Natural killer cell (primary cell): ENCODE data around the gene GABRE. TPM values are rescaled to one million over a fixed set of nuclear protein-coding genes. Genes with fewer than 3 reads are reported as not detected.

Experiments
- ATAC-seq, 3 donors: fragments of 150-1000 bp in 2 of 3; fragments of 200-7000 bp in 1 of 3; cut with Tn5 transposase; 1 replicate in 1 of 3; 2 replicates in 2 of 3; pipeline ENCODE4 v1.10.0; 2021; ENCODE audit warnings: mild to moderate bottlenecking in 2 of 3, moderate library complexity in 2 of 3
- DNase-seq, 2 donors: peaks; one replicate each; pipeline versions ENCODE4 v3.0.0 to v3.0.0-alpha.2; 2013 to 2021; ENCODE audit warnings: mixed read lengths in 1 of 2
- H3K27ac ChIP-seq: one replicate; pipeline ENCODE4 v1.5.1; 2013; ENCODE audit warnings: mild to moderate bottlenecking, low read length
- H3K27me3 ChIP-seq: one replicate; pipeline ENCODE4 v1.6.1; 2013; ENCODE audit warnings: low read length; ENCODE audit not compliant: control insufficient read depth, insufficient read depth
- H3K36me3 ChIP-seq: one replicate; pipeline ENCODE4 v1.6.1; 2013; ENCODE audit warnings: low read length; ENCODE audit not compliant: control insufficient read depth, insufficient read depth
- H3K4me1 ChIP-seq: one replicate; pipeline ENCODE4 v1.6.1; 2013; ENCODE audit warnings: low read length; ENCODE audit not compliant: control insufficient read depth, insufficient read depth
- H3K4me3 ChIP-seq: one replicate; pipeline ENCODE4 v1.5.1; 2013; ENCODE audit warnings: low read length
- H3K9me3 ChIP-seq: one replicate; pipeline ENCODE4 v1.6.1; 2013; ENCODE audit warnings: low read length; ENCODE audit not compliant: control insufficient read depth, insufficient read depth
- H3K27ac Mint-ChIP-seq, 2 donors: one replicate each; pipeline ENCODE4 v1.8.0; 2022; ENCODE audit warnings: mild to moderate bottlenecking in 2 of 2, mixed read lengths in 2 of 2, moderate library complexity in 1 of 2
- H3K27me3 Mint-ChIP-seq, 2 donors: one replicate each; pipeline ENCODE4 v1.8.0; 2022; ENCODE audit warnings: low read depth in 2 of 2, mixed read lengths in 2 of 2
- H3K36me3 Mint-ChIP-seq: one replicate; pipeline ENCODE4 v1.8.0; 2022; ENCODE audit warnings: mixed read lengths
- H3K4me1 Mint-ChIP-seq, 2 donors: one replicate each; pipeline ENCODE4 v1.8.0; 2022; ENCODE audit warnings: mixed read lengths in 2 of 2
- H3K4me3 Mint-ChIP-seq: one replicate; pipeline ENCODE4 v1.8.0; 2022; ENCODE audit warnings: mild to moderate bottlenecking, moderate library complexity, mixed read lengths
- H3K9me3 Mint-ChIP-seq, 2 donors: one replicate each; pipeline ENCODE4 v1.8.0; 2022; ENCODE audit warnings: mixed read lengths in 2 of 2
- WGBS: methylation state at CpG from one replicate; pipeline ENCODE4 v1.1.7; 2013; ENCODE audit warnings: missing lambda C conversion rate; ENCODE audit not compliant: insufficient coverage; 5-methylcytosine and 5-hydroxymethylcytosine counted together
- intact Hi-C: fragments of 100-400 bp; cut with micrococcal nuclease; formaldehyde crosslinking; loops from one replicate; pipeline ENCODE4 v1.14.2; 2022
- total RNA-seq, 4 donors: library from RNA; stranded (reverse); fragments of 120-200 nt in 1 of 4; gene quantifications; one replicate each; pipeline versions ENCODE4 v1.2.3 to v1.2.4, GENCODE V29; 2013 to 2022
- TF ChIP-seq, protein P1 (sequence below): fragments of 200-600 bp; IDR thresholded peaks from one replicate; pipeline ENCODE4 v1.8.0; 2022; ENCODE audit warnings: antibody characterized with exemption

Gene GABRE
- total RNA-seq, 3 donors from 2014 or later (not counting 1 experiment from before 2014, with no cell fraction given): not detected

DNA sequence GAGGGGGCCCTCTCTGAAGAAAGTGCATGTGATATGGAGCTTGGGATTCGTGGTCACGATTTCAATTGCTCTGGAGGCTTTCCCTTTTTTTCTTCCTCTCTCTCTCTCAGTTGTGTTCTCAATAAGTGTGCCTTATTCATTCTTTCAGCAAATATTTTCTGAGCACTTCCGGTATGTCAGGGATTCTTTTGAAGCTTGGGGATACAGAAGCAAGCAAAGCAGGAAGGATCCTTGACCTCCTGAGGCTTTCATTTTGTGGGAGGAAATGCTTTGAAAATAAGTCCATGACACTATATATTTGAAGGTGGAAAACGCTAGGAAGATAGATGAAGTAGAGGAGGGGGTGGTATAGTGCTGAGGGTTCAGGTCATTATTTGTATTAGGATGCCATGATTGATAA is 12.6 kb upstream of the GABRE start:
- Histone ChIP-seq H3K27ac (no peak overlapping the region), H3K27me3 (no peaks in the 10 kb centered on the region), H3K9me3 (no peaks in the 10 kb centered on the region), H3K4me3 (no peak overlapping the region), H3K4me1 (no peaks in the 10 kb centered on the region), H3K36me3 (no peaks in the 10 kb centered on the region)
- TF ChIP-seq, protein P1, sequence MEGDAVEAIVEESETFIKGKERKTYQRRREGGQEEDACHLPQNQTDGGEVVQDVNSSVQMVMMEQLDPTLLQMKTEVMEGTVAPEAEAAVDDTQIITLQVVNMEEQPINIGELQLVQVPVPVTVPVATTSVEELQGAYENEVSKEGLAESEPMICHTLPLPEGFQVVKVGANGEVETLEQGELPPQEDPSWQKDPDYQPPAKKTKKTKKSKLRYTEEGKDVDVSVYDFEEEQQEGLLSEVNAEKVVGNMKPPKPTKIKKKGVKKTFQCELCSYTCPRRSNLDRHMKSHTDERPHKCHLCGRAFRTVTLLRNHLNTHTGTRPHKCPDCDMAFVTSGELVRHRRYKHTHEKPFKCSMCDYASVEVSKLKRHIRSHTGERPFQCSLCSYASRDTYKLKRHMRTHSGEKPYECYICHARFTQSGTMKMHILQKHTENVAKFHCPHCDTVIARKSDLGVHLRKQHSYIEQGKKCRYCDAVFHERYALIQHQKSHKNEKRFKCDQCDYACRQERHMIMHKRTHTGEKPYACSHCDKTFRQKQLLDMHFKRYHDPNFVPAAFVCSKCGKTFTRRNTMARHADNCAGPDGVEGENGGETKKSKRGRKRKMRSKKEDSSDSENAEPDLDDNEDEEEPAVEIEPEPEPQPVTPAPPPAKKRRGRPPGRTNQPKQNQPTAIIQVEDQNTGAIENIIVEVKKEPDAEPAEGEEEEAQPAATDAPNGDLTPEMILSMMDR: no peak
- no peaks in the 10 kb centered on the region for H3K27me3 Mint-ChIP-seq
- intact Hi-C loops: no loop called here
- peaks cover 0 to 6% of the 10 kb centered on the region in 2 donors for H3K9me3 Mint-ChIP-seq
- H3K4me1 Mint-ChIP-seq: no peaks in the 10 kb centered on the region
- WGBS: 92% methylated on average over 3 of the region's 4 CpGs
- H3K4me3 Mint-ChIP-seq: no peak overlapping the region
- H3K36me3 Mint-ChIP-seq: no peaks in the 10 kb centered on the region
- ATAC-seq: no peak
- no peak for DNase-seq
- no peak overlapping the region for H3K27ac Mint-ChIP-seq

DNA sequence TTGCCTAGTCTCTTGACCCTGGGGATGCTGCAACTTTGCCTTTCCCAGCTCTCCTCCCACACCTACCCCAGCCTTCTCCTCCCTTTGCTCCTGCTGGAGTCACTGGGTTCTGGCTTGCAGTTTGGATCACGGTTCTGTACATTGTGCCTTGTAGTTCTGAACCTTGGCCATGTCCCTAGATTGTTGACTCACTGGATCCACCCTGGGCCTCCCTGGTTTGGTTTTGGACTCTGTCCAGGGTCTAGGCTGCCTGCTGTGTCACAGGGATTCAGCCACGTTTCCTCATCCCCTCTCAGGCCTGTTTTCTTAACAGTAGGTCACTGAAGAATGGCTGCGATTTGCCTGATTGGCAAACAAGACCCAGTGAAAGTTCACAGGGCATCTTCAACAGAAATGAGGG is 11.5 kb upstream of the GABRE start:
- WGBS: 71% methylated on average over 3 of the region's 3 CpGs
- no peak overlapping the region for H3K27ac Mint-ChIP-seq
- H3K9me3 Mint-ChIP-seq: peaks cover 0 to 6% of the 10 kb centered on the region in 2 donors
- H3K4me1 Mint-ChIP-seq: no peaks in the 10 kb centered on the region
- no peak overlapping the region for H3K27ac ChIP-seq
- no peaks in the 10 kb centered on the region for H3K27me3 ChIP-seq
- intact Hi-C loops: no loop called here
- H3K36me3 Mint-ChIP-seq: no peaks in the 10 kb centered on the region
- no peak overlapping the region for H3K4me3 ChIP-seq
- no peaks in the 10 kb centered on the region for H3K27me3 Mint-ChIP-seq
- no peaks in the 10 kb centered on the region for H3K4me1 ChIP-seq
- no peak overlapping the region for H3K4me3 Mint-ChIP-seq
- no peaks in the 10 kb centered on the region for H3K9me3 ChIP-seq
- DNase-seq (no peak), ATAC-seq (no peak)
- TF ChIP-seq, protein P1: no peak
- H3K36me3 ChIP-seq: no peaks in the 10 kb centered on the region

DNA sequence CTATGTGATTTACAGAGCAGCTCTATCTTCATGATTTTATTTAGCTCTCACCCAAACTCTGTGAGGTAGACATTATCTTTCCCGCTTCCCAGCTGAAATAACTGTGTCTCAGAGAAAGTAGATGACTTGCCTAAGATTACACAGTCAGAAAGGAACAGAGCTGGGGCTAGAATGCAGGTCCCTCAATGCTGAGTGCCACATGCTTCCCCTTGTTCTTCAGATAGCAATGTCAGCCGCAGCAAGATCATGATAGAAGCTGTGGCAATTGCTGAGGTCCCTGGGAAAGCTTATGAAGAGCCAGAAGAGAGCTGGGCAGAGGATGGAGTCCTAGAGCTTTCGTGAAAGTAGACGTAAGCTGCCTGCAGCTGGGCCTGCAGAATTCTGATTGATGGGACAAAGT is 11.1 kb upstream of the GABRE start:
- no peak overlapping the region for H3K27ac Mint-ChIP-seq
- TF ChIP-seq, protein P1: no peak

DNA sequence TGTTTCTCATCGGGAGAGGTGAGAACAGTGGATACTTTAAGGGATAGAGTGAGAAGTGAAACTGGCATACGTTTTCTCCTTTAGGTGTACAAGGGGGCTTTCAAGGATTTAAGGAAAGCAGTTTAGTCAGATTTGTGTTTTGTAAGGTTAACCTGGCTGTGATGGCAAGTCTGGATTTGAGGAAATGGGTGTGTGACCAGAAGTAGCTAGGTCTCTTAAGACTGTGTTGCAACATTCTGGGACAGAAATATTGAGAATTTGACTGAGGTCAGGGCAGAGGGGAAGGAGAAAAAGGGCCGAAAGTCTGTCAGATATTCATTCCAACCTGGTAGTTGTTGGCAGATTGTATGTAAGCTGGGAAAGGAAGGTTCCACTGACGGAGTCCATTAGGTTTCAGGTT is 10.4 kb upstream of the GABRE start:
- H3K27me3 ChIP-seq: no peaks in the 10 kb centered on the region
- H3K9me3 ChIP-seq: no peaks in the 10 kb centered on the region
- H3K27ac ChIP-seq: no peak overlapping the region
- Mint-ChIP-seq H3K4me1 (no peaks in the 10 kb centered on the region), H3K9me3 (peaks cover 0 to 6% of the 10 kb centered on the region in 2 donors), H3K36me3 (no peaks in the 10 kb centered on the region), H3K27ac (no peak overlapping the region), H3K4me3 (no peak overlapping the region), H3K27me3 (no peaks in the 10 kb centered on the region)
- ATAC-seq (no peak), DNase-seq (no peak)
- H3K4me1 ChIP-seq: no peaks in the 10 kb centered on the region
- 66% methylated on average over 4 of the region's 4 CpGs for WGBS
- H3K4me3 ChIP-seq: no peak overlapping the region
- intact Hi-C loops: no loop called here
- no peaks in the 10 kb centered on the region for H3K36me3 ChIP-seq
- TF ChIP-seq, protein P1: no peak

More for the DNA sequence above, 11.1 kb upstream of the GABRE start:
- Histone ChIP-seq H3K27ac (no peak overlapping the region), H3K27me3 (no peaks in the 10 kb centered on the region), H3K9me3 (no peaks in the 10 kb centered on the region), H3K4me1 (no peaks in the 10 kb centered on the region), H3K4me3 (no peak overlapping the region), H3K36me3 (no peaks in the 10 kb centered on the region)
- WGBS: 81% methylated on average over 4 of the region's 4 CpGs
- no peak overlapping the region for H3K4me3 Mint-ChIP-seq
- H3K4me1 Mint-ChIP-seq: no peaks in the 10 kb centered on the region
- H3K9me3 Mint-ChIP-seq: peaks cover 0 to 6% of the 10 kb centered on the region in 2 donors
- no peak for ATAC-seq
- no peaks in the 10 kb centered on the region for H3K27me3 Mint-ChIP-seq
- no peak for DNase-seq
- intact Hi-C loops: no loop called here
- H3K36me3 Mint-ChIP-seq: no peaks in the 10 kb centered on the region
